ENCODE measurements around the gene IGFL1.
"Not testable (repeated sequence)": the region's sequence is repeated elsewhere in the genome, so short reads cannot be mapped to it uniquely, and the experiment has no call there.

The IGFL1 gene

DNA sequence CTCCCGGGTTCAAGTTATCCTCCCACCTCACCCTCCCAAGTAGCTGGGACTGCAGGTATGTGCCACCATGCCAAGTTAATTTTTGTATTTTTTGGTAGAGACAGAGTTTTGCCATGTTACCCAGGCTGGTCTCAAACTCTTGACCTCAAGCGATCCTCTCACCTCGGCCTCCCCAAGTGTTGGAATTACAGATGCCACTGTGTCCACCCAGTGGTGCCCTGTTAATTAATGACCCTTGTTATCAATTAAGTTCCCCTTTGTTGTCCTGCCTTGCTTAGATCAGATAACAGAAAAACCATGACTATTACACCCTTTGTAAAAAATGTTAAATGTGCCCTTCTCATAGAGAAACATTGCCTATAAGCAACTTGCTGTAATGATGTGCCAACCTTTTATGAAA, 34.4 kb upstream of the IGFL1 start:
- no peak overlapping the region for H3K4me3 ChIP-seq (ENCODE audit: low read depth, low read length)
- in situ Hi-C loops (cut with HindIII; ENCODE audit: low sequenced_read_pairs) = no loop called here
- TF ChIP-seq, protein P1, sequence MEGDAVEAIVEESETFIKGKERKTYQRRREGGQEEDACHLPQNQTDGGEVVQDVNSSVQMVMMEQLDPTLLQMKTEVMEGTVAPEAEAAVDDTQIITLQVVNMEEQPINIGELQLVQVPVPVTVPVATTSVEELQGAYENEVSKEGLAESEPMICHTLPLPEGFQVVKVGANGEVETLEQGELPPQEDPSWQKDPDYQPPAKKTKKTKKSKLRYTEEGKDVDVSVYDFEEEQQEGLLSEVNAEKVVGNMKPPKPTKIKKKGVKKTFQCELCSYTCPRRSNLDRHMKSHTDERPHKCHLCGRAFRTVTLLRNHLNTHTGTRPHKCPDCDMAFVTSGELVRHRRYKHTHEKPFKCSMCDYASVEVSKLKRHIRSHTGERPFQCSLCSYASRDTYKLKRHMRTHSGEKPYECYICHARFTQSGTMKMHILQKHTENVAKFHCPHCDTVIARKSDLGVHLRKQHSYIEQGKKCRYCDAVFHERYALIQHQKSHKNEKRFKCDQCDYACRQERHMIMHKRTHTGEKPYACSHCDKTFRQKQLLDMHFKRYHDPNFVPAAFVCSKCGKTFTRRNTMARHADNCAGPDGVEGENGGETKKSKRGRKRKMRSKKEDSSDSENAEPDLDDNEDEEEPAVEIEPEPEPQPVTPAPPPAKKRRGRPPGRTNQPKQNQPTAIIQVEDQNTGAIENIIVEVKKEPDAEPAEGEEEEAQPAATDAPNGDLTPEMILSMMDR (IDR thresholded peaks at IDR 0.05; ENCODE audit: low read depth, low read length) = no peak
- no peak for DNase-seq (ENCODE audit: low read depth, low spot score)

DNA sequence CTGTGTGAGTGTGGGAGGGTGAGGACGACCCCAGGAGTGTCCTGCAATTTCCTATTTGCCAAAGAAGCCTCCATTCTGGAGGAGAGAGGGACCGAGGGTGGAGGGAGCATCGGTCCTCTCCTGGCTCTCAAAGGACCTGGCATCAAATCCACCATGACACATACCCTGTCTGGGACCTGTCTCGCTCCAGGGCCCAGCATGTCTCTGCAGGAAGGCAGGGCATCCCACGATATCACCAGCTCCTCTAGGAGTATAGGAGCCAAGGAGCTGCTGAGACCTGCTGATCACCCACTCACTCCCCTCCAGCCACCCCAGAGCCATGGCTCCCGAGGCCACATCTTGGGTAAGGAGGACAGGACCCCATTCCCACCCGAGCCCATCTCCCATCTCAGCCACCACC, 33.6 kb upstream of the IGFL1 start:
- in situ Hi-C loops (cut with HindIII; ENCODE audit: low sequenced_read_pairs); H3K4me3 ChIP-seq (ENCODE audit: low read depth, low read length); DNase-seq (ENCODE audit: low read depth, low spot score): not testable (repeated sequence)

DNA sequence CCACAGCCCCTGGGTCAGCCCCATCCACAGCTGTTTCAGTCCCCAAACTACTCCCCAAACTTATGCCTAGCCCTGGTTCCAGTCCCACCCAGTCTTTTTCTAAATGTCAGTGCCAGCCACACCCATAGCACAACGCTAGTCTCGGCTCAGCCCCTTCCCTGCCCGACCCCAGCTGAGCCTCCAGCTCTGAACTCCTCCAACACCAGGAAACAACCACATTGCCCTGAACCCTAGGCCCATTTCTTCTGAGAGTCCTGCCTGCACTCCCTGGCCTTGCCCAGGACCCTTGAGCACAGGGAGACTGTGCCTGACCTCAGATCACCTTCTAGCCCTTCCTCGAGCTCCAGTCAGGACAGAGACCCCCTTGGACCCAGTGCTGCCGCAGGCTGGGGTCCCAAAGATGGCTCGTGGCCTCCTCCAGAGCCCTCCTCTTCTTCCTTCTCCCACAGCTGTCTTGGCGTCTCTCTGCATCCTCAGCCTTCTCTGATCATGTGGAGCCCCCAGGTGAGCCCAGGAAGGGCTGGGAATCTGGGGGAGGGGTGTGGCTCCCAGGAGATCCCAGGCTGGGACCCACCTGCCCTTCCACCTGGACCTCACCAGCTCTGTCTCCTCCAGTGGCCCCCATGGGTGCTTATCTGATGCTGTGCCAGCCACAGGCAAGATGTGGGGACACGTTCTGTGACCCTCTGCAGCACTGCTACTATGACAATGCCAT, 33.0 kb upstream of the IGFL1 start:
- in situ Hi-C loops (cut with HindIII; ENCODE audit: low sequenced_read_pairs) = no loop called here

DNA sequence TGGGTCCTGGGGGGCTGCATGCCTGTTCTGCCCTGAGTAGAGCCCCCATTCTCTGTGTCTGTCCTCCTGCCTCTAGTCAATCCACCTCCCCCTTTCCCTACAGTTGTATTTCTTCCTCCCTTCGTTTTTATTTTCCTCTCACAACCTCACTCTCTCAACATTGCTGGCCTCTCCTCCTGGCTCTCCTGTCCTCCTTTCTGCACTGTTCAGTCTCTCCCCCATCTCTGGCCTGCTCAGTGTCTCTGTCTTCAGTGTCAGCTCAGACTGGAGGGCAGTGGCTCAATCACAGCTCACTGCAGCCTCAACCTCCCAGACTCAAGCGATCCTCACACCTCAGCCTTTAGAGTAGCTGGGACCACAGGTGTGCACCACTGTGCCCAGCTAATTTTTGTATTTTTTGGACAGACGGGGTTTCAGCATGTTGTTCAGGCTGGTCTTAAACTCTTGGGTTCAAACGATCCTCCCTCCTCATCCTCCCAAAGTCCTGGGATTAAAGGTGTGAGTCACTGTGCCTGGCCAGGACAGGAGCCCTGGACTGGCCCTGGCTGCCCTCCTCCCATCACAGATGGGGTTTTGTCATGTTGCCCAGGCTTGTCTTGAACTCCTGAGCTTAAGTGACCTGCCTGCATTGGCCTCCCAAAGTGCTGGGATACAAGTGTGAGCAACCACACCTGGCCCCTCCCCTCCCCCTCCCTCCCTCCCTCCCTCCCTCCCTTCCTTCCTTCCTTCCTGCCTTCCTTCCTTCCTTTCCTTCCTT, 32.0 kb upstream of the IGFL1 start:
- in situ Hi-C loops (cut with HindIII; ENCODE audit: low sequenced_read_pairs) = no loop called here
- TF ChIP-seq, protein P1 (IDR thresholded peaks at IDR 0.05; ENCODE audit: low read depth, low read length) = no peak
- DNase-seq (ENCODE audit: low read depth, low spot score) = no peak
- H3K4me3 ChIP-seq (ENCODE audit: low read depth, low read length) = no peak overlapping the region

More for the DNA sequence above, 33.0 kb upstream of the IGFL1 start:
- no peak overlapping the region for H3K4me3 ChIP-seq (ENCODE audit: low read depth, low read length)
- TF ChIP-seq, protein P1 (IDR thresholded peaks at IDR 0.05; ENCODE audit: low read depth, low read length) = no peak
- DNase-seq (ENCODE audit: low read depth, low spot score) = no peak

DNA sequence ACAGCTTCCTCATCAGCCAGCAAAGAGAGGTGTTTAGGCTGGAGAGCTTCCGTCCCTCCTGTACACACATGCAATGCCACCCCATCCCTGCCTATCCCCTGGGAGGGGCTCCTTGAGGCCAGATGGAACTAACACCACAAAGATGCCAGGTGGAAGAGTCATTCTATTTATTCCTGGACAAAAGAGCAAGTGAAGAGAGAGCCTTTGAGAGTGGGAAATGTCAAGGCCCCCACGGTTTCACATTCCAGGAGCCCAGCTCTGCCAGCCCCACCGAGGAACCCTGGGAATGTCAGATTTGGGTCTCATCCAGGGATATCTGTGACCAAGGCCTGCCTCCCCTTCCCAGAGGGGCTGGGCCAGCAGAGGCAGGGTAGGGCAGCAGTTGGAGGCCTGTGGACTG, 30.8 kb upstream of the IGFL1 start:
- H3K4me3 ChIP-seq (ENCODE audit: low read depth, low read length) = no peak overlapping the region
- in situ Hi-C loops (cut with HindIII; ENCODE audit: low sequenced_read_pairs) = no loop called here
- TF ChIP-seq, protein P1 (IDR thresholded peaks at IDR 0.05; ENCODE audit: low read depth, low read length) = no peak
- no peak for DNase-seq (ENCODE audit: low read depth, low spot score)

DNA sequence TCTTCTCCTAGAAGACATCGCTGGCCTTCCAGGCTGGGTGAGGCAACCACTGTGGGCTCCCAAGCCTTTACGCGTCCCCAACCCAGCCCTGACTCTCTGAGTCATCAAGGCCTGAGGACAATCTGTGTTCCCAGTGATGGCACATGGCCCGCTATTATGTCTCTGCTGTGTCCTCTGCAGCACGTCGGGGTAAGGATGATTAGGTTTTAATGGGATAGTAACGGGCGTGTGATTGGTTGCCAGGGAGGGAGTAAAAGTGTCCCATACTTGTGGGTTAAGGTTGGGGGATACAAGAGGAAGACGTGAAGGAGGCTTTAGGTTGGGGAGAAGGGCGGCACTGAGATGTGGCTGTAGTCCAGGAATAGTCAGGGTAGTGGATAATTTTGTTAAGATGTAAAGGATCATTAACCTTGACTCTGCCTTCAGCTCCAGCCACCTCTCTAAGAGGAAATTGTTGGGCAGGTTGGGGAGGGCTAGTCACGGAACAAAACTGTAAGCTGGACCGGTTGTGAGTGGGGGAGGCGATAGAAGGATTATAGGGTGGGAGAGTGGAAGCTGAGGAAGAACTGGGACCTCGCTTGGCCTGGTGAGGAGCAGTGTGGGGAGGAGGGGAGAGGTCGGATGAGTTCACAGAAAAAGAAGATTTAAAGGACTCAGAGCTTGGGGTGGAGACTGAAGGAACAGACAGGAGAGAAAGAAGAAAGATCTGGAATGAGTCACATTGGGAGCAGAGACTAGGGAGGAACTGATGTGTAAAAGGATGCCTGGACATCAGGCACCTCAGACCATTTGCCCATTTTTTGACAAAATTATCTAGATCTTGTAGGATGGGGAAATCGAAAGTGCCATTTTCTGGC, 27.9 kb upstream of the IGFL1 start:
- DNase-seq (ENCODE audit: low read depth, low spot score) = no peak
- in situ Hi-C loops (cut with HindIII; ENCODE audit: low sequenced_read_pairs) = no loop called here
- no peak overlapping the region for H3K4me3 ChIP-seq (ENCODE audit: low read depth, low read length)
- TF ChIP-seq, protein P1 (IDR thresholded peaks at IDR 0.05; ENCODE audit: low read depth, low read length) = no peak

Measured in astrocyte of the spinal cord (primary cell).